ENCODE results near the gene CATSPERB.

DNA sequence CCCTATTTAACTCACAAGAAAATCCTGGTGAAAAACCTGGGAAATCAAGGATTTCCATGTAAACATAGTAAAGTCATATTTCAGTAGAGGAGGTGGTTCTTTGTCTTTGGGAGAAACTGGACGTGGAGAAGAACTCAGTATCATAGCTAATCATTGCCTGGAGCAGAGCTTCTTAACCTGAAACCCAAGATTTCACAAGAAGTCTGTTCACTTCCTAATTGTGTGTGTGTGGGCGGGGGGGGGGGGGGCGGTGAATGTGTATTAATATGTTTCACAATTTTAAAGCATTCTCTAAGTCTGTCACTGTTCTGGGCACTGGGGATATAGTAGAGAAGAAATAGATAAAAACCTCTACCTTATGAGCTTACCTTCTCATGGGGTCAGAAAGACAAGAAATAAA, 125.0 kb downstream of the CATSPERB start:
- TF ChIP-seq POLR2A (IDR thresholded peaks at IDR 0.05) (no peak), POLR2AphosphoS5 (IDR thresholded peaks at IDR 0.05) (no peak)
- TF ChIP-seq, protein P1, sequence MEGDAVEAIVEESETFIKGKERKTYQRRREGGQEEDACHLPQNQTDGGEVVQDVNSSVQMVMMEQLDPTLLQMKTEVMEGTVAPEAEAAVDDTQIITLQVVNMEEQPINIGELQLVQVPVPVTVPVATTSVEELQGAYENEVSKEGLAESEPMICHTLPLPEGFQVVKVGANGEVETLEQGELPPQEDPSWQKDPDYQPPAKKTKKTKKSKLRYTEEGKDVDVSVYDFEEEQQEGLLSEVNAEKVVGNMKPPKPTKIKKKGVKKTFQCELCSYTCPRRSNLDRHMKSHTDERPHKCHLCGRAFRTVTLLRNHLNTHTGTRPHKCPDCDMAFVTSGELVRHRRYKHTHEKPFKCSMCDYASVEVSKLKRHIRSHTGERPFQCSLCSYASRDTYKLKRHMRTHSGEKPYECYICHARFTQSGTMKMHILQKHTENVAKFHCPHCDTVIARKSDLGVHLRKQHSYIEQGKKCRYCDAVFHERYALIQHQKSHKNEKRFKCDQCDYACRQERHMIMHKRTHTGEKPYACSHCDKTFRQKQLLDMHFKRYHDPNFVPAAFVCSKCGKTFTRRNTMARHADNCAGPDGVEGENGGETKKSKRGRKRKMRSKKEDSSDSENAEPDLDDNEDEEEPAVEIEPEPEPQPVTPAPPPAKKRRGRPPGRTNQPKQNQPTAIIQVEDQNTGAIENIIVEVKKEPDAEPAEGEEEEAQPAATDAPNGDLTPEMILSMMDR (IDR thresholded peaks at IDR 0.05): no peak

Data from stomach (tissue), 4 donors.